Activated T-helper 9 cell treated with anti-CD3 and anti-CD28 coated beads, Interleukin-2, amount 50 U/mL, for 16 hours (primary cell): Measurements from ENCODE around the gene SSBP2.
"Not testable (repeated sequence)": the region's sequence is repeated elsewhere in the genome, so short reads cannot be mapped to it uniquely, and the experiment has no call there.

ENCODE experiments used
- DNase-seq: peaks from one replicate; pipeline ENCODE4 v3.0.0-alpha.2; 2020; ENCODE audit warnings: low read depth

SSBP2 gene

DNA sequence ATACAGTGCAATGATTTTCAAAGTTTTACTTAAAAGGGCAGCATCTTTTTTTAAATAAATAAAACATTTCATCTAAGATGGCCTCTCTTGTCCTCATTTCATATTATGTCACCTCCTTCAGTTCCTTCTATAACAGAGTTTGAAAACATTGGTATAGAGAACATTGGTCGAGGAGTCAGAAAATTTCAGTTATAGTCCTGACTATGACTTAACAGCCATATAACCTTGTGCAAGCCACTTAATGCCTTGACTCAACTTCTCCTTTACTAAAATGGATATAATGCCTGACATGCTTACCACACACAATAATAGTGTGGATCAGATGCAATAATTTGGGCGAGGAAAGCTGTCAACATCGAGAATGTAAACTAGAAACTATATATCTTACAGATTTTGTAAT lies 22.6 kb downstream of the SSBP2 start:
- no peak for DNase-seq

DNA sequence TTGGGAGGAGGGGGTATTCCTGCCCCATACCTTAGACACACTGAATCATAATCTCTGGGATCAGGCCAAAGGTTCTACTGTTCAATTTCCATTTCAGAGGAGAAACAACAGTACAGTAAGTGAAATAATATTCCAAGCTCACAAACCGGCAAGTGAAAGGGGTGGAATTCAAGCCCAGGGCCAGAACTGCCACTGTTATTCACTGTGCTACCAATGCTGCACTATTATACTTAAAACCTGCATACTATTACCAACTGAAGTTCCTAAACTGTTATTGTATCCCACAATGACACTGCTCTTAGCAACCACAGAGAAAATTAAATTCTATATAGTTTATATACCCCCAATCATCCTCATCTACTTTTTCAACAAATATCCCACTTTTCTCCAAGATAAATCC lies 24.6 kb downstream of the SSBP2 start:
- DNase-seq, result no peak

DNA sequence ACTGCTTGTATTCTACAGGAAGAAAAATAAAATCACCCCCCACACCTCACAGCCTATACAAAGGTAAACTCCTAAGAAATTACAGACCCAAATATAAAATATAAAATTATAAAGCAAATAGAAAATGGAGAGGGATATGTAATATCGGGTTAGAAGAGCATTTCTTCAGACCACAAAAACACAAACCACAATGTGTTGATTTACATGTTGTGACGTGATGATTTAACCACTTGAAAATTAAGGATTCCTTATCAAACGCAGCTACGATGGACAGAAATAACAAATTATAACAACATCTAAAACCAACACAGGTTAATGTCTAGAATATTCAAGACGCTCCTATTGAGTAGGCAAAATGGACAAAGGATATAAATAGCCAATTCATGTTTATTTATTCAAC lies 26.3 kb downstream of the SSBP2 start:
- no peak for DNase-seq

DNA sequence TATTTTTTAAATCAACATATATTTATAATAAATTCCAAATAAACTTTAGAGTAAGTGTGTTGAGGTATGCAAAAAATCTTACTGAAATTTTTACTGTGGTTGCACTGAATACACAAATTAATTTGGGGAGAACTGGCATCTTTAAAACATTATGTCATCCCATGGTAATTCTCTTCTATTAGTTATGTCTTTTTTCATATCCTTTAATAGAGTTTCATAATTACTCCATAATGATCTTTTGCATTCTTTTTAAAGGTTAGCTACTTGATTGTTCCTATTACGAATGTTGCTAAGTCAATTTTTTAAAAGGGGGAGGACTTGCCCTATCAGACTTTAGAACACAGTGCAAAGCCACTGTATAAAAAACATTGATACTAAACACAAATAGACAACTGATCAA lies 26.8 kb downstream of the SSBP2 start:
- no peak for DNase-seq

DNA sequence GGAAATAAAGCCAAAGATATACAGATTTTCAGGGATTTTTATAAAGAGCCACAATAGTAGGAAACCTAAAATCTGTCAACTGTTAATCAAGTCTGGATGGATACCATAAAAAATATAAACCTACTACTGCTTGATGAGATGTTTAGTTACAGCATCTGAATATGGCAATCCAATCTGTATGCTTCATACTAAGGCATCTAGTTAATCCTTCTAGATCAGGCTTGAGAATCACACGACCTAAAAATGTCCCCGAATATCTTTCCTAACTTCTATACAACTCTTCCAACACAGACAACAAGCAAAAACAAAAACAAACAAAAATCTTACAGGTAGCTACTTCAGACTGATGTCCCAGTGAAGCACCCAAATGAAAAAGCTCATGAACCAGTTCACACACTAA lies 29.8 kb downstream of the SSBP2 start:
- DNase-seq, result no peak

DNA sequence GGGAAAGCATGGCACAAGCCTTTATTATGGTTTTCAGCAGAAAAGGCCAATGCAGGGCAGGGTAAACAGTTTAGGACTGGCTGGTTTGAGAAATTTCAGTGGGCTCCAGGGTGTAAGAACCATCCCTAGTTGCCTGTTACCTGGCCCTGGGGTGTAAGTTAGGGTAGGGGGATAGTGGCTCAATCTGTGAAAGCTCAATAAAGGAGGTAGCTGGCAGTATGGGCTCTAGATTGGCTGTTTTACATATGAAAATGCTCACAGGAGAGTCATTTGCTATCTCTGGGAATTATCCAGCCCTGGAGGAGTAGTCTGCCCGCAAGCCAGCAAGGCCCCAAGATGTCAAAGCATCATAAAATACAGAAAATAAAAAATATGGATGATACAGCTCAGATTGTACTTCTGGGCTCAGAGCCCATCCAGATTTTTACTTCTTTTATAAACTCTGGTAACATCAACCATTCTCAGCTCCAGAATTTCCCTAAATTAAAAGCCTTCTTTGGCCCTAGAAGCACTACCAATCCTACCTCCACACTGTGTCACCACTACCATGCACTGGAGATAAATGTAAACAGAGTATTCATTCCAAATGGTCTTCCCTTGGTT lies 31.1 kb downstream of the SSBP2 start:
- DNase-seq, result no peak

DNA sequence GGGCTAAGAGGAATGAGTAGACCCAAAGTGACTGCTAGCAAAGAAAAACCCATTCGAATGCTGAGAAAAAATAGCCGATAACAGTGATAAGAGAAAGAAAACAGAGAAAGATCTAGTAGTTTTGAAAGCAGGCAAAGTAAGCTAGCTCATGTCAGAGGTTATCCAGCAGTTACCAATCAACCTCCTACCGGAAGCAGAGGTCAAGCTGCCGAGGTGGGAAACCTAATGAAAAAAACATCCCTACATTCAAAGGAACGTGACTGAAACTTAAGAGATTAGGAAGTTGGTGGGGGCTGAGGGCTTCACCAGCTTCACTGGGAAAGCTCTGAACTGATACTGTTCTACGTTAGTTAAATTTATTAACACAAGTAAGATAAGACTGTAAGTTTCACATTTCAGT lies 32.6 kb downstream of the SSBP2 start:
- no peak for DNase-seq

DNA sequence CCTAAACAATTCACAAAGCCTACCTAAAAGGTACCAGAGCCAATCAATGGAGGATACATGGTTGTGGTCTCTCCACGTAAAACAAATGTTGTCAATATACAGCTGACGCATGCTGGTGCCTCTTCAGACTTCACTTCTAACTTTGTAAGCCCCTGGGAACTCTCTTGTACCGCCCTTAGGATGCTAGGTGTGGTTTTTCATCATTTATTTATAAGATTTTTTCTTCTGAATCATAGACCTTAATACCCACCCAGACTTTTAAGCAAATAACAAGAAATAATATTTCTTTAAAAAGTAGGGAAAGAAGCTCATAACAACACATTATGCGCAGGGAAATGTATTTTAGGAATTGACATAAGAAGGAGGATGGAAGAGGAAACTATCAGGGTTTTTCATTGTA lies 33.0 kb downstream of the SSBP2 start:
- DNase-seq, result no peak

DNA sequence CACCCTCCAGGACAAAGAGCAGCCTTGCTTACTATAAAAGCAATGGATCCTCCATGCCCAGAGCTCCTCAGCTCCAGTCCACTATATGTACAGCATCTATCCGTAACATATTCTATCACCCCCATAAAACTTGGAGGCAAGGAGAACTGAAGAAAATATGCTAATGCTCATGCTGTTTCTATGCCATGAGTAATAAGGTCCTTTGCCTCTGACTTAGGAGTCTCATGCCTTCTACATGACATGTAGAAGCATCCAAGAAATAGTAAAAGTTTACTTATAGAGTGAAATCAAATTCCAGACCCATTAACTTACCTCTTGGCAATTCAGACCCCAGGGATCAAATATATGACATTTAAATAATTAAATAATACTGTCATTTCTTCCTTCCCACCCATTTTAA lies 33.7 kb downstream of the SSBP2 start:
- no peak for DNase-seq

DNA sequence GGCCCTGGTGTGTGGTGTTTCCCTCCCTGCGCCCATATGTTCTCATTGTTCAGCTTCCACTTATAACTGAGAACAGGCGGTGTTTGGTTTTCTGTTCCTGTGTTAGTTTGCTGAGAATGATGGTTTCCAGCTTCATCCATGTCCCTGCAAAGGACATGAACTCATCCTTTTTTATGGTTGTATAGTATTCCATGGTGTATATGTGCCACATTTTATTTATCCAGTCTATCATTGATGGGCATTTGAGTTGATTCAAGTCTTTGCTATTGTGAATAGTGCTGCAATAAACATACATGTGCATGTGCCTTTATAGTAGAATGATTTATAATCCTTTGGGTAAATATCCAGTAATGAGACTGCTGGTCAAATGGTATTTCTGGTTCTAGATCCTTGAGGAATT lies 36.8 kb downstream of the SSBP2 start:
- not testable (repeated sequence) for DNase-seq

DNA sequence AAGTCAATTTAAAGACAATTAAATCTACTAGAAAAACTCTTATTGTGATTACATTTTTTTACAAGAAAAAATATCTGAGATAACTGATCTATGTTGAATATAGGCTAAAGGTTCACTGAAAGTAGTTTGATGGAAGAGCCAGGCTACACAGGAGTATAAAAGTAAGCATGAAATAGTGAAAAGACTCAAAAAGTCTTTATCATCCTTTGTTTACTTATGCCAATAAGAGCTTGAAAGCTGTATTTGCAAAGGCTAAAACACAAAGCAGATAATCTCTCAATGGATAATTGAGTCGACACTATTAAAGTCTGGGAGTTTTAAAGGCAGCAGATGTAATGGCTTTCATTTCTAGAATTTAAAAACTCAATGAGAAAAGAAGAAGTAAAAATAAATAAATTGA lies 42.0 kb downstream of the SSBP2 start:
- DNase-seq, result no peak

DNA sequence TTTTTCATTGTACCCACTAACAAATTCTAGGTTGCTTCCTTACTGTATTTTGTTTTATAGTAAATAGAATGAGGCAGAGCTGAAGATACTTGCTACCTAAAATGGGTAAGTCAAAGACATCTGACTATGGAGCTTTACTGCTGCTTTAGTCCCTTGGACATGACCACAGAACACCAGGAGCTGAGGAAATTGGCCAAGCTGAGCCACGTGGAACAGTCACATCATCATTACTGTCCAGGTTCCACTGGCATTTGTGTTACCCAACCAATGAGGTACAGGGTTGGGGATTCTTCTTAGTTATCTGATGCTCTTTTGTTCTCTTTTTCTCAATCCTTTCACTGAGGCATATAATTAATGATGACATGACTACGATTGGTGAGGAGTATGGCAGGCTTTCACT lies 47.1 kb downstream of the SSBP2 start:
- DNase-seq, result no peak

DNA sequence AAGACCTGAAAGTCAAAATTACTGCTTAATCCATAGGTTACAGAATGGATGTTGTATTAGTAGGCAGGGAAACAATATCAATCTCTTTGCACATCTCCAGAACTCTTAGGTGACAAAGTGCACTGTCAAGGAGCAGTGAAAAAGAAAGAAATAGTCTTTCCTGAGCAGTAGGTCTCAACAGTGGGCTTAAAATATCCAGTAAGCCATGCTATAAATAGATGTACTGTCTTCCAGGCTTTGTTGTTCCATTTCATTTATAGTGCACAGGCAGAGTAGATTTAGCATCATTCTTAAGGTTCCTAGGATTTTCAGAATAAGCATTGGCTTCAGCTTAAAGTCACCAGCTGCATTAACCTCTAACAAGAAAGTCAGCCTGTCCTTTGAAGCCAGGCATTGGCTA lies 50.7 kb downstream of the SSBP2 start:
- DNase-seq, result no peak

DNA sequence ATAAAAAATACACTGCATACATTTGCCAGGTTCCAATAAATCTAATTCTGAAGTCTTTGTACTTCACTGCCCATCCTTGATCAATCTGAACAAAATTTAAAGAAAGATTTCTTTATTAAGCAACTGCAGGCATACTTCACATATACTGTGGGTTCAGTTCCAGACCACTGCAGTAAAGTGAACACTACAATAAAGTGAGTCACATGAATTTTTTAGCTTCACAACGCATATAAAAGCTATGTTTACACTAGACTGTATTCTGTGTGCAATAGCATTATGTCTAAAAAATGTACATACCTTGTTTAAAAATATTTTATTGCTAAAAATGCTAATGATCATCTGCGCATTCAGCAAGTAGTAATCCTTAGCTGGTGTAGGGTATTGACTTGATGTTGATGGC lies 52.1 kb downstream of the SSBP2 start:
- no peak for DNase-seq

DNA sequence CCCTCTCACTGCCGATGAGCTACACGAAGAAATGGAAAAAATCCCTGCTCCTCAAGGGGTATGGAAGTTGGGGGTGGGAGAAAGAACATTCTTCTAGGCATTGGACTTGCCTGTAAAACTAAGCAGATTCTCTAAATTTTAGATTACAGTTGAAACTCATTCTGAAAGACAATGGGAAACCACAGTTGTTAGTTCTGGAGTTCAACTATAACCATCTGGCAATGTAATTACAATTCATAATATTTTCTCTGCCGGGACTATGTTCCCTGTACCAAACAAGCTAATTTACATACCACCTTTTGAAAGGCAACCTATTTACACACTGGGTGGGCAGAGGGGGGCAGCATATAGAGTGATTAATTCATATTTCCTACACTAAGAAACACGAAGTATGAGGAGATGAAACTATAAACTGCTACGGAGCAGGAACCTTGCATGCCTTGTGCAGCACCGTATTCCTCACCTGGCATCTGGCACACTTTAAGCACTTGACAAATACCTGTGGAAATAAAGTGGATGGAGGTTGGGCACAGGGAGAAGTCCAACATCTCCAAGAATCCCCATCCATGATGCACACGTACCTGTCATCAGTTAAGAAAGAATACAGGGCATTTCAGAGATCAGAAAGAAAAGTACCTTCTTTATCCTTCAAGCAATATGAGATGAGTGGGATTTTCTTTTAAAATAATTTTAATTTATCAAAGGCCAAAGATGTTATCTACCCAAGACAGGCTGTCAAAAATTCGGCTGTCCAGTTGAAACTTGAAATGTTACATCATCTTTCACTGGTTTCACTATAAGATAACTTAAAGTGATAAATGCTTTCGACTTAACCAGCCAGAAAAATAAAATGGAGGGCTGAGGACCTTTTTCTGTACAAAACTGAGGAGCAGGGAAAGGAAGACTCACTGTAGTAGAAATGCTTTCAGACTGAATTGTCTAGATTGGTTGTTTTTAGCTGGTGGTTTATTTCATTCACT lies 54.2 kb downstream of the SSBP2 start:
- DNase-seq, result no peak

DNA sequence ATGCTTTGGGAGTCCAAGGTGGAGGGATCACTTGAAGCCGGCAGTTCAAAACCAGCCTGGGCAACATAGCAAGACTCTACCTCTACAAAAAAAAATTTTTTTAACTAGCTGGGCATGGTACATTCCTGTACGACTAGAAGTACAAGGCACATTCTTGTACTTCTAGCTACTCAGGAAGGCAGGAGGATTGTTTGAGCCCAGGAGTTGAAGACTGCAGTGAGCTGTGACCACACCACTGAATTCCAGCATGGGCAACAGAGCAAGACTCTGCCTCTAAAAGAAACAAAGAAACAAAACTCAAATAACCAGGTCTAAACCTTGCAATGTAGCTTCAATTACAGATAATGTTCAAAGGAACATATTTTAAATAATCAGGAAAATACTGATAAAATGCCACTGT lies 56.2 kb downstream of the SSBP2 start:
- no peak for DNase-seq

DNA sequence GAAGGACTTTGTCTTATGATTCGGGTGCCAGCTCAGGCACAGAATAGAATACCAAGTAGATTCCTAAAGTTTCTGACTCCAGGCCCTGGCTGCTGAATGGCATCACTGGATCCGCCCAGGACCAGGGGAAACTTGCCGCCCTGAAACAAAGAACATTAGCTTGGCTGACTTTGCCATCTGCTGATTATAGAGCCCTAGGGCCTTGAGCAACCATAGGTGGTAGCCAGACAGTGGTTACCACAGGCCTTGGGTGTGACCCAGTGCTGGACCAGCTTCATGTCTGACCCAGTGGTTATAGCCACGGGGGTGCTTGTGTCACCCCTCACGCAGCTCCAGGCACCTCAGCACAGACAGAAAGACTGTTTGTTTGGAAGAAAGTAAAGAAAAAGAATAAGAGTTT lies 62.7 kb downstream of the SSBP2 start:
- no peak for DNase-seq

DNA sequence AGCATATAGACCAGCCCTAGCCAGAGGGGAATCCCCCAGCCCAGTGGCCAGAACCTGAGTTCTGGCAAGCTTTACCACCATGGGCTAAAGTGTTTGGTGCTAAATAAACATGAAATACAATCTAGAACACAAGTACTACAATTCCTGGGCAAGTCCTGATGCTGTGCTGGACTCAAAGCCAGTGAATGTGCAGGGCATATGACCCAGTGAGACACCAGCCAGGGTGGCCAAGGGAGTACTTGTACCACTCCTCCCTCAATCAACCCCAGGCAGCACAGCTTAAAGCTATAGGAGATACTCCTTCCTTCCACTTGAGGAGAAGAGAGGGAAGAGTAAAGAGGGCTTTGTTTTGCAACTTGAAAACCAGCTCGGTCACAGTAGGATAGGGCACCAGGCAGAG lies 63.6 kb downstream of the SSBP2 start:
- no peak for DNase-seq

DNA sequence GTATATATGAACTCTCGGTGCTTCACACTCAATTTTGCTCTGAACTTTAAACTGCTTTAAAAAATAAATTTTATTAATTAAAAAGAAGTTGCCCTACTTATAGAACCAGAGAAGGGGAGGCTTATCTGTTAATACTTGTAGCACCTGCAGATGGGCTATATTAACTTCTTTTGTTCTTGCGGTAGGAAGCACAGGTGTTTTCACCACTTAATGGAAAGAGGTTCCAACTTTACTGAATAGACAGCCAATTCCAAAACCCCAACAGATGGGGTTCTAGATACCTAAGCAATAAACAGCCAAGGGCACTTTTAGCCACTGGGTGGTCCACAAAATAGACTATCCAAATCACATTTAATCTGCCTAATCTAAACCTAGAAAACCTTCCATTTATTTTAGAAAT lies 65.4 kb downstream of the SSBP2 start:
- no peak for DNase-seq

DNA sequence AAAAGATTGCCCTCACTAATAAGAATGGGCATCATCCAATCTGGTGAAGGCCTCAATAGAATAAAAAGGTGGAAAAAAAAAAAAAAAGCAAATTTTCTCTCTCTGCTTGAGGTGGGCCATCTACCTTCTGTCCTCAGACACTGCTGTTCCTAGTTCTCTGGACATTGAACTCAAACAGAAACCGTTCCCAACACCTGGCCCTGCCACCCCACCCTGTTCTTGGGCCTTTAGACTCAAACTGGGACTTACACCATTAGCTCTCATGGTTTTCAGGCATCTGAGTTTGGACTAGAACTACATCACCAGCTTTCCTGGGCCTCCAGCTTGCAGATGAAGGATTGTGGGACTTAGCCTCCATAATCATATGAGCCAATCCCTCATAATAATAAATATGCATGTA lies 71.0 kb downstream of the SSBP2 start:
- no peak for DNase-seq

DNA sequence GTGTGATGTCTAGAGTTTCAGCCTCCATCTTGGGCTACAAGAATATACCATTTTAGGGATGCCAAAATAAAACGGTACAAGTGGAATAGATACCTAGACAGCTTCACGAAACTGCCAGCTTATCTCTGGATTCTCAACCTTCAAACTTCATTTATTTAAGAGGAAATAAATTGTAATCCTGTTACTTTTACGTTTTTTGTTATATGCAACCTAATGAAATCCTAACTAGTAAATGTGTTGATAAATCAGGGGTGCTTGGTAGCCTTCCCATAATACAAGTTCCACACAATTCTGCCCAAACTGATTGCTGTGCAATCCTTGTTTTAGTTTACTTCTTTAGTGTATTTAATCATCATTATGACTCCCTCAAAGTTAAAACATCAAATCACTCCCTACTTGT lies 75.5 kb downstream of the SSBP2 start:
- no peak for DNase-seq

DNA sequence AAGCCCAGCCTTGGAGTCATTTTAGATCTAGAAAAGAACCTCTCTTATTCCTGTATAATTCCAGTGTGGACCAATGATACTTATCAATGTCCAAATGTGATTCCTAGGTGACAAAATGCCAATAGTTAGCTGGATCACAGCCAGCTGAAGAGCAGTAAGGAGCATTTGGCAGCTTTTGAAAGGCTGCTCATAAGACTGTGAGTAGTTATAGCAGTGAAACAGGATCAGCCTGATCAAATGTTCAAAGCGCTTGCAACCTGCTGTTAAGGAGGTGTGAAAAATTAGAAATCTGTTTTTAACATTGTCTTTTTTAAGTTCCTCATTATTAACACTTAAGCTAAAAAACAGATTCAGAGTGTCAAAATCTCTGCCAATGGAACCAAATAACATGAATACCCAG lies 85.1 kb downstream of the SSBP2 start:
- no peak for DNase-seq

DNA sequence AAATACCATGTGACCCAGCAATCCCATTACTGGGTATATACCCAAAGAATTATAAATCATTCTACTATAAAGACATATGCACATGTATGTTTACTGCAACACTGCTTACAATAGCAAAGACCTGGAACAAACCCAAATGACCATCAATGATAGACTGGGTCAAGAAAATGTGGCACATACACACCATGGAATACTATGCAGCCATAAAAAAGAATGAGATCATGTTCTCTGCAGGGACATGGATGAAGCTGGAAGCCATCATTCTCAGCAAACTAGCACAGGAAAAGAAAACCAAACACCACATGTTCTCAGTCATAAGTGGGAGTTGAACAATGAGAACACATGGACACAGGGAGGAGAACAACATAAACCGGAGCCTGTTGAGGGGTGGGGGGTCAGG lies 90.3 kb downstream of the SSBP2 start:
- not testable (repeated sequence) for DNase-seq

DNA sequence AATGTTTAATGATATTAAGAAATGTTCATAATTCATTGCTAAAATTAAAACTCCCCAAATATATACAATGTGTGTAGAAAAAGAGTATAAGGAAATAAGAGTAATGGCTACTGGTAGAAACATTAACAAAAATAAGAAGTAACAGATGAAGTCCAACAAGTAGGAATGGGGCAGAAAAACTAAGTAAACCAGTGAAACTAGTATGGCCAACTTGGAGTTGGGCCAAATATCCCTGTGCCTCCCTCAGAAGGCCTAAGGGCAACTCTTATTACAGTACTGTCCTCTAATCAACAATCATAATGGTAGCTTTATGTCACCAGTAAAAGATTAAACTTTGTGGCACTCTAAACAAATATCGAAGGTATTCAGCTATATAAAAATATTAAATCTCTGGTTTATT lies 93.5 kb downstream of the SSBP2 start:
- no peak for DNase-seq
